KMS-11 (cell line): Measurements from ENCODE around the gene SRM.

Source experiments
- H2AFZ ChIP-seq: fragments of 200-600 bp; sonication (generic); 2 replicates; pipeline ENCODE4 v1.6.1; 2016; ENCODE audit warnings: antibody characterized with exemption, mixed run types, low read depth
- H3K27ac ChIP-seq: fragments of 200-600 bp; sonication (generic); 2 replicates; pipeline ENCODE4 v1.6.1; 2016; ENCODE audit warnings: mild to moderate bottlenecking, mixed run types
- H3K27me3 ChIP-seq: fragments of 200-600 bp; sonication (generic); 2 replicates; pipeline ENCODE4 v1.6.1; 2017; ENCODE audit warnings: mild to moderate bottlenecking, low read depth, mixed run types, moderate library complexity; ENCODE audit not compliant: insufficient read depth
- H3K36me3 ChIP-seq: fragments of 200-600 bp; sonication (generic); 2 replicates; pipeline ENCODE4 v1.6.1; 2017; ENCODE audit warnings: mild to moderate bottlenecking, mixed run types; ENCODE audit not compliant: insufficient read depth
- H3K4me1 ChIP-seq: fragments of 200-600 bp; sonication (generic); 2 replicates; pipeline ENCODE4 v1.6.1; 2016; ENCODE audit warnings: mild to moderate bottlenecking, low read depth, mixed run types; ENCODE audit not compliant: poor library complexity, severe bottlenecking
- H3K4me2 ChIP-seq: fragments of 200-600 bp; sonication (generic); 2 replicates; pipeline ENCODE4 v1.7.0; 2016; ENCODE audit warnings: mild to moderate bottlenecking, mixed run types
- H3K4me3 ChIP-seq: fragments of 200-600 bp; sonication (generic); IDR thresholded peaks from 2 replicates; pipeline ENCODE4 v1.6.1; 2017; ENCODE audit warnings: low read depth, low read length, mixed read lengths; ENCODE audit not compliant: insufficient read depth
- H3K79me2 ChIP-seq: fragments of 200-600 bp; sonication (generic); 2 replicates; pipeline ENCODE4 v1.6.1; 2016; ENCODE audit warnings: low read depth, mixed run types; ENCODE audit not compliant: insufficient read depth
- H3K9ac ChIP-seq: fragments of 200-600 bp; sonication (generic); 2 replicates; pipeline ENCODE4 v1.6.1; 2016; ENCODE audit warnings: mild to moderate bottlenecking, mixed run types
- H4K20me1 ChIP-seq: fragments of 200-600 bp; sonication (generic); 2 replicates; pipeline ENCODE4 v1.6.1; 2016; ENCODE audit warnings: mild to moderate bottlenecking, mixed run types; ENCODE audit not compliant: insufficient read depth
- CTCF ChIP-seq: fragments of 200-600 bp; sonication (generic); conservative IDR thresholded peaks from 2 replicates; pipeline ENCODE4 v1.6.1; 2017; ENCODE audit warnings: low read depth, mild to moderate bottlenecking, antibody characterized with exemption, low read length, moderate library complexity, mixed read lengths

The SRM gene

GRCh38 chr1:11025618-11026017 is 34.2 kb downstream of the SRM start:
- H3K4me1 ChIP-seq, result no peaks in the 10 kb centered on the region
- H3K27me3 ChIP-seq, result no peaks in the 10 kb centered on the region
- no peak overlapping the region for H3K4me3 ChIP-seq
- no peaks in the 10 kb centered on the region for H3K79me2 ChIP-seq
- peaks cover 14% of the 10 kb centered on the region for H4K20me1 ChIP-seq
- TF ChIP-seq CTCF, result no peak
- peaks cover 6% of the 10 kb centered on the region; the same call in 1 of the 2 replicates for H3K36me3 ChIP-seq
- H2AFZ ChIP-seq, result no peak overlapping the region
- no peak overlapping the region for H3K4me2 ChIP-seq
- no peak overlapping the region for H3K9ac ChIP-seq
- H3K27ac ChIP-seq, result no peak overlapping the region

GRCh38 chr1:11024874-11025203 is 35.0 kb downstream of the SRM start:
- TF ChIP-seq CTCF, result no peak
- no peak overlapping the region for H3K9ac ChIP-seq
- no peak overlapping the region for H3K4me2 ChIP-seq
- H3K27ac ChIP-seq, result no peak overlapping the region
- no peaks in the 10 kb centered on the region for H3K79me2 ChIP-seq
- no peak overlapping the region for H3K4me3 ChIP-seq
- H2AFZ ChIP-seq, result no peak overlapping the region
- peaks cover 12% of the 10 kb centered on the region; the same call in 1 of the 2 replicates for H3K36me3 ChIP-seq
- no peaks in the 10 kb centered on the region for H3K27me3 ChIP-seq
- H4K20me1 ChIP-seq, result peaks cover 14% of the 10 kb centered on the region
- H3K4me1 ChIP-seq, result no peaks in the 10 kb centered on the region

GRCh38 chr1:11024154-11024873 is 35.5 kb downstream of the SRM start:
- H3K9ac ChIP-seq, result no peak overlapping the region
- H4K20me1 ChIP-seq, result peaks cover 14% of the 10 kb centered on the region
- H3K4me1 ChIP-seq, result no peaks in the 10 kb centered on the region
- no peak overlapping the region for H2AFZ ChIP-seq
- no peaks in the 10 kb centered on the region for H3K79me2 ChIP-seq
- no peak overlapping the region for H3K4me3 ChIP-seq
- peaks cover 18% of the 10 kb centered on the region; the same call in 1 of the 2 replicates for H3K36me3 ChIP-seq
- H3K4me2 ChIP-seq, result no peak overlapping the region
- no peak overlapping the region for H3K27ac ChIP-seq
- no peaks in the 10 kb centered on the region for H3K27me3 ChIP-seq
- TF ChIP-seq CTCF, result no peak

GRCh38 chr1:11023201-11023600 is 36.6 kb downstream of the SRM start:
- Histone ChIP-seq H3K9ac (no peak overlapping the region), H3K4me1 (no peaks in the 10 kb centered on the region), H3K79me2 (no peaks in the 10 kb centered on the region), H4K20me1 (peaks cover 14% of the 10 kb centered on the region), H3K4me3 (no peak overlapping the region), H2AFZ (no peak overlapping the region), H3K4me2 (no peak overlapping the region), H3K36me3 (peaks cover 27% of the 10 kb centered on the region; the same call in 1 of the 2 replicates), H3K27ac (no peak overlapping the region), H3K27me3 (no peaks in the 10 kb centered on the region)
- TF ChIP-seq CTCF, result no peak
